Sigmoid colon (tissue), 4 donors: ENCODE data around the gene EEF1A2.

Experiments used
- CTCF ChIP-seq, 4 experiments: fragments of 450-650 bp in 3 of 4; fragments of 200-600 bp in 1 of 4; IDR thresholded peaks; one replicate each; pipeline ENCODE4 v1.5.1; 2016 to 2019; ENCODE audit warnings: antibody characterized with exemption in 4 of 4, mild to moderate bottlenecking in 3 of 4, moderate library complexity in 2 of 4
- EP300 ChIP-seq, 4 donors: sonication (generic); formaldehyde crosslinking; IDR thresholded peaks; one replicate each; pipeline ENCODE4 v1.6.1; 2017; ENCODE audit warnings: antibody characterized with exemption in 4 of 4
- POLR2A ChIP-seq, 2 donors: fragments of 450-650 bp; IDR thresholded peaks; one replicate each; pipeline ENCODE4 v1.6.1; 2016; ENCODE audit warnings: antibody characterized with exemption in 2 of 2, mild to moderate bottlenecking in 2 of 2, moderate library complexity in 2 of 2

GRCh38 chr20:63483834-63484233 lies 15.0 kb downstream of the EEF1A2 start:
- TF ChIP-seq CTCF (IDR thresholded peaks at IDR 0.05) (no peak), POLR2A (IDR thresholded peaks at IDR 0.05) (no peak), EP300 (IDR thresholded peaks at IDR 0.05) (no peak)
